ENCODE results near the gene TMED8.

DNA sequence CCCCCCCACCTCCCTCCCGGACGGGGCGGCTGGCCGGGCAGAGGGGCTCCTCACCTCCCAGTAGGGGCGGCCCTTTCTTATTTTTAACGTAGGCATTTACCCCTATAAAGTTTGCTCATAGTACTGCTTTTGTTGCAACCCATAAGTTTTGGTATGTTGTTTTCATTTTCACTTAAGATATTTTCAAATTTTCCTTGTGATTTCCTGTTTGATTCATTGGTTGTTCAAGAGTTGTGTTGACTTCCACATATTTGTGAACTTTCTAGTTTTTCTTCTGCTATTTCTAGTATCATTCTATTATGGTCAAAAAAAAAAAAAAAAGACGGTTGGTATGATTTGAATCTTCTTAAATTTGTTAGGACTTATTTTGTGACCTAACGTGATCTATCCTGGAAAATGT is 39.9 kb upstream of the TMED8 start:
- TF ChIP-seq, protein P1, sequence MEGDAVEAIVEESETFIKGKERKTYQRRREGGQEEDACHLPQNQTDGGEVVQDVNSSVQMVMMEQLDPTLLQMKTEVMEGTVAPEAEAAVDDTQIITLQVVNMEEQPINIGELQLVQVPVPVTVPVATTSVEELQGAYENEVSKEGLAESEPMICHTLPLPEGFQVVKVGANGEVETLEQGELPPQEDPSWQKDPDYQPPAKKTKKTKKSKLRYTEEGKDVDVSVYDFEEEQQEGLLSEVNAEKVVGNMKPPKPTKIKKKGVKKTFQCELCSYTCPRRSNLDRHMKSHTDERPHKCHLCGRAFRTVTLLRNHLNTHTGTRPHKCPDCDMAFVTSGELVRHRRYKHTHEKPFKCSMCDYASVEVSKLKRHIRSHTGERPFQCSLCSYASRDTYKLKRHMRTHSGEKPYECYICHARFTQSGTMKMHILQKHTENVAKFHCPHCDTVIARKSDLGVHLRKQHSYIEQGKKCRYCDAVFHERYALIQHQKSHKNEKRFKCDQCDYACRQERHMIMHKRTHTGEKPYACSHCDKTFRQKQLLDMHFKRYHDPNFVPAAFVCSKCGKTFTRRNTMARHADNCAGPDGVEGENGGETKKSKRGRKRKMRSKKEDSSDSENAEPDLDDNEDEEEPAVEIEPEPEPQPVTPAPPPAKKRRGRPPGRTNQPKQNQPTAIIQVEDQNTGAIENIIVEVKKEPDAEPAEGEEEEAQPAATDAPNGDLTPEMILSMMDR (conservative IDR thresholded peaks at IDR 0.05) = no peak
- TF ChIP-seq ZFX (IDR thresholded peaks at IDR 0.05) = no peak
